CD4-positive, alpha-beta T cell (primary cell): ENCODE results near the gene OR10A3. TPM values are rescaled to one million over a fixed set of nuclear protein-coding genes. Genes with fewer than 3 reads are reported as not detected.

ENCODE experiments used
- ATAC-seq: fragments of 200-7000 bp; cut with Tn5 transposase; one replicate; pipeline ENCODE4 v1.10.0; 2022; ENCODE audit warnings: mild to moderate bottlenecking; ENCODE audit not compliant: poor library complexity
- CTCF ChIA-PET: fragments of 350-600 bp; sonication (Branson Sonifier 250); formaldehyde crosslinking; loops from one replicate; lab custom pipeline; 2021; ENCODE audit warnings: antibody characterized with exemption, inconsistent platforms; lab: Charles Lee
- POLR2A ChIA-PET: fragments of 350-600 bp; sonication (Branson Sonifier 250); formaldehyde crosslinking; loops from one replicate; lab custom pipeline; 2021; ENCODE audit warnings: antibody characterized with exemption, inconsistent platforms; lab: Charles Lee
- DNase-seq, 14 experiments: peaks; one replicate each; pipeline ENCODE4 v3.0.0-alpha.2; 2013 to 2020; ENCODE audit warnings: mixed read lengths in 2 of 14
- H3K27ac ChIP-seq, 2 donors: one replicate each; pipeline versions ENCODE4 v1.5.1 to v1.7.0; 2013; ENCODE audit warnings: low read length in 2 of 2, low read depth in 1 of 2, mild to moderate bottlenecking in 1 of 2
- H3K27me3 ChIP-seq, 2 experiments: 1 replicate in 1 of 2; 2 replicates in 1 of 2; pipeline versions ENCODE4 v1.6.1 to v1.7.0; 2013; ENCODE audit warnings: low read length in 2 of 2, control low read depth in 1 of 2, mild to moderate bottlenecking in 1 of 2, moderate library complexity in 1 of 2; ENCODE audit not compliant: insufficient read depth in 2 of 2, control insufficient read depth in 1 of 2
- H3K36me3 ChIP-seq: one replicate; pipeline ENCODE4 v1.6.1; 2013; ENCODE audit warnings: low read length, control low read depth; ENCODE audit not compliant: insufficient read depth
- H3K4me1 ChIP-seq: one replicate; pipeline ENCODE4 v1.6.1; 2013; ENCODE audit warnings: low read length, control low read depth; ENCODE audit not compliant: insufficient read depth
- H3K4me3 ChIP-seq: one replicate; pipeline ENCODE4 v1.5.1; 2013; ENCODE audit warnings: mild to moderate bottlenecking, low read length, moderate library complexity
- H3K9me3 ChIP-seq, 2 experiments: 1 replicate in 1 of 2; 2 replicates in 1 of 2; pipeline versions ENCODE4 v1.6.1 to v1.7.0; 2013; ENCODE audit warnings: low read length in 2 of 2, mild to moderate bottlenecking in 2 of 2, control low read depth in 1 of 2, moderate library complexity in 1 of 2; ENCODE audit not compliant: control insufficient read depth in 1 of 2, insufficient read depth in 1 of 2
- H3K27ac Mint-ChIP-seq: one replicate; pipeline ENCODE4 v1.8.0; 2020; ENCODE audit warnings: mixed read lengths
- H3K27me3 Mint-ChIP-seq: one replicate; pipeline ENCODE4 v1.8.0; 2021; ENCODE audit warnings: mixed read lengths
- H3K36me3 Mint-ChIP-seq: one replicate; pipeline ENCODE4 v1.8.0; 2021; ENCODE audit warnings: low read depth, mixed read lengths
- H3K4me1 Mint-ChIP-seq: one replicate; pipeline ENCODE4 v1.8.0; 2021; ENCODE audit warnings: low read depth, mixed read lengths
- H3K4me3 Mint-ChIP-seq: one replicate; pipeline ENCODE4 v1.8.0; 2020; ENCODE audit warnings: mild to moderate bottlenecking, mixed read lengths
- H3K9me3 Mint-ChIP-seq: one replicate; pipeline ENCODE4 v1.8.0; 2020; ENCODE audit warnings: mixed read lengths
- intact Hi-C, 2 experiments: fragments of 100-400 bp; cut with DNase I in 1 of 2; cut with micrococcal nuclease in 1 of 2; formaldehyde crosslinking; loops; one replicate each; pipeline versions ENCODE4 v1.15.1 to v1.9.0; 2023 to 2025; cut with DNase I, micrococcal nuclease
- total RNA-seq, 174 experiments: library from RNA in 2 of 174; stranded (reverse) in 2 of 174; gene quantifications; one replicate each; pipeline ENCODE4 v1.2.3 and lab custom pipeline; 2021 to 2026
- TF ChIP-seq, protein P1 (sequence below): fragments of 200-600 bp; IDR thresholded peaks from one replicate; pipeline ENCODE4 v1.8.0; 2022; ENCODE audit warnings: antibody characterized with exemption, mild to moderate bottlenecking

The OR10A3 gene
- total RNA-seq, 2 experiments from 2014 or later = not detected

DNA sequence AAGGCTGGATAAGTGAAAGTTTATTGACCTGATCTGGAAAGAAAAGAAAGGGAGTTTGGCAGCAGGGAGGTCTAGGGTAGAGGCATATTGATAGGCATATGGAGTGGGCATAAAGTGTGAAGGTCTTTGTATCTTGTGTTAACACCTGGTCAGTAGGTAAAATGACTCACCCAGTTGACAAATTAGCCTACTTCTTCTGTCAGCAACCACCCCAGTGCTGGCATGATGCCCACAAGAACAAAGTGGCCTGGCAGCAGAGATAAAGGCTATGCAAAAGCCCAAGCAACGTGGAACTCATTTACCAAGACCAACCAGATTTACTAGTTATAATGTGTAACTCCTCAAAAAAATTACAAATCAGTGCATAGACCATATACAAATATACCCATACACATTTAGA, 4.9 kb downstream of the OR10A3 start:
- H3K27me3 ChIP-seq = peaks cover 0 to 3% of the 10 kb centered on the region in 2 experiments
- intact Hi-C loops = no loop called here
- peaks cover 40% of the 10 kb centered on the region for H3K27me3 Mint-ChIP-seq
- H3K36me3 Mint-ChIP-seq = no peaks in the 10 kb centered on the region
- no peak for ATAC-seq
- POLR2A ChIA-PET = no interaction called here
- no peak overlapping the region for H3K4me3 ChIP-seq
- CTCF ChIA-PET = no interaction called here
- H3K4me3 Mint-ChIP-seq = no peak overlapping the region
- H3K27ac ChIP-seq = no peak overlapping the region
- no peaks in the 10 kb centered on the region for H3K9me3 ChIP-seq
- H3K9me3 Mint-ChIP-seq = no peaks in the 10 kb centered on the region
- H3K27ac Mint-ChIP-seq = no peak overlapping the region
- TF ChIP-seq, protein P1, sequence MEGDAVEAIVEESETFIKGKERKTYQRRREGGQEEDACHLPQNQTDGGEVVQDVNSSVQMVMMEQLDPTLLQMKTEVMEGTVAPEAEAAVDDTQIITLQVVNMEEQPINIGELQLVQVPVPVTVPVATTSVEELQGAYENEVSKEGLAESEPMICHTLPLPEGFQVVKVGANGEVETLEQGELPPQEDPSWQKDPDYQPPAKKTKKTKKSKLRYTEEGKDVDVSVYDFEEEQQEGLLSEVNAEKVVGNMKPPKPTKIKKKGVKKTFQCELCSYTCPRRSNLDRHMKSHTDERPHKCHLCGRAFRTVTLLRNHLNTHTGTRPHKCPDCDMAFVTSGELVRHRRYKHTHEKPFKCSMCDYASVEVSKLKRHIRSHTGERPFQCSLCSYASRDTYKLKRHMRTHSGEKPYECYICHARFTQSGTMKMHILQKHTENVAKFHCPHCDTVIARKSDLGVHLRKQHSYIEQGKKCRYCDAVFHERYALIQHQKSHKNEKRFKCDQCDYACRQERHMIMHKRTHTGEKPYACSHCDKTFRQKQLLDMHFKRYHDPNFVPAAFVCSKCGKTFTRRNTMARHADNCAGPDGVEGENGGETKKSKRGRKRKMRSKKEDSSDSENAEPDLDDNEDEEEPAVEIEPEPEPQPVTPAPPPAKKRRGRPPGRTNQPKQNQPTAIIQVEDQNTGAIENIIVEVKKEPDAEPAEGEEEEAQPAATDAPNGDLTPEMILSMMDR = no peak
- H3K36me3 ChIP-seq = no peaks in the 10 kb centered on the region
- no peaks in the 10 kb centered on the region for H3K4me1 ChIP-seq
- DNase-seq = no peak
- no peaks in the 10 kb centered on the region for H3K4me1 Mint-ChIP-seq

GRCh38 chr11:7931168-7931567, 10.3 kb downstream of the OR10A3 start, which contains the start of gene OR10A6:
Gene OR10A6 (minus strand): TSS chr11:7931268. CDS start chr11:7928662, 2,606 bp downstream.
- Mint-ChIP-seq H3K9me3 (no peaks in the 10 kb centered on the region), H3K27me3 (peaks cover 52% of the 10 kb centered on the region), H3K27ac (no peak within 1 kb of the TSS), H3K4me1 (no peaks in the 10 kb centered on the region), H3K4me3 (no peak within 1 kb of the TSS), H3K36me3 (no peaks in the 10 kb centered on the region)
- ChIA-PET CTCF (no interaction called here), POLR2A (no interaction called here)
- TF ChIP-seq, protein P1 = no peak
- no peak within 1 kb of the TSS for H3K4me3 ChIP-seq
- intact Hi-C loops = no loop called here
- H3K9me3 ChIP-seq = peaks cover 0 to 2% of the 10 kb centered on the region in 2 experiments
- no peaks in the 10 kb centered on the region for H3K36me3 ChIP-seq
- DNase-seq (no peak), ATAC-seq (no peak)
- H3K27ac ChIP-seq = no peak within 1 kb of the TSS
- H3K27me3 ChIP-seq = peaks cover under 1 to 3% of the 10 kb centered on the region in 2 experiments
- H3K4me1 ChIP-seq = no peaks in the 10 kb centered on the region

DNA sequence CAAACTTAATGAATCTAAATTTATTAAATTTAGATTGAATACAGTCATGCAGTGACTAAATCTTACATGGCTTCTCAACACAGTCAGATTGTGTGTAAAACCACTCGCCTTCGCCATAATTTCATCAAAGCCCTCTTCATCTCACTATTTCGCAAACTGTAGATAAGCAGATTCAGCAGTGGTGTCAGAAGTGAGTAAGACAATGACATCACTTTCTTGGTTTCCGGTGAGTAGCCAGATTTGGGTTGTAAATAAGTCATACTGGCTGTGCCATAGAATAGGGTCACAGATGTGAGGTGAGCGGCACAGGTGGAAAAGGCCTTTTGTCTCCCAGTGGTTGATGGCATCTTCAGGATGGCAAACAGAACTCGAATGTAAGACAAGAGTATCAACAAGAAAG, 13.9 kb downstream of the OR10A3 start:
- no peaks in the 10 kb centered on the region for H3K36me3 ChIP-seq

More for the DNA sequence above, 13.9 kb downstream of the OR10A3 start:
- H3K9me3 Mint-ChIP-seq = no peaks in the 10 kb centered on the region
- POLR2A ChIA-PET = no interaction called here
- DNase-seq (no peak), ATAC-seq (no peak)
- TF ChIP-seq, protein P1 = no peak
- intact Hi-C loops = no loop called here
- no peaks in the 10 kb centered on the region for H3K36me3 Mint-ChIP-seq
- CTCF ChIA-PET = no interaction called here
- H3K4me1 Mint-ChIP-seq = no peaks in the 10 kb centered on the region
- H3K27ac Mint-ChIP-seq = no peak overlapping the region
- peaks cover 44% of the 10 kb centered on the region for H3K27me3 Mint-ChIP-seq
- Histone ChIP-seq H3K4me1 (no peaks in the 10 kb centered on the region), H3K27me3 (peaks cover 0 to 3% of the 10 kb centered on the region in 2 experiments), H3K9me3 (peaks cover 0 to 3% of the 10 kb centered on the region in 2 experiments), H3K4me3 (no peak overlapping the region), H3K27ac (no peak overlapping the region)
- no peak overlapping the region for H3K4me3 Mint-ChIP-seq
